IMR-90 (cell line): ENCODE data around the gene PLA2G2F. TPM values are rescaled to one million over a fixed set of nuclear protein-coding genes. Genes with fewer than 3 reads are reported as not detected.

ENCODE experiments used
- ATAC-seq: fragments of 200-7000 bp; cut with Tn5 transposase; 2 replicates; pipeline ENCODE4 v1.9.1; 2020; ENCODE audit warnings: low read depth, mild to moderate bottlenecking, moderate library complexity
- BruUV-seq: library from RNA; stranded (reverse); fragments of 400-500 nt; replicated peaks from 2 replicates; lab custom pipeline; 2021; lab: Mats Ljungman, UMichigan
- CTCF ChIA-PET: fragments of 300-600 bp; formaldehyde crosslinking; extraction: SDS; loops from one replicate; lab custom pipeline; 2021; ENCODE audit warnings: antibody characterized with exemption; lab: Yijun Ruan, JAX
- POLR2A ChIA-PET: fragments of 300-600 bp; sonication (Branson Sonifier 250); formaldehyde crosslinking; loops from one replicate; lab custom pipeline; 2022; ENCODE audit warnings: antibody characterized with exemption; ENCODE audit not compliant: unreplicated experiment; lab: Charles Lee
- DNase-seq: peaks from one replicate; pipeline ENCODE4 v3.0.0; 2013
- H2AFZ ChIP-seq: replicated peaks from 2 replicates; pipeline ENCODE3; 2013; ENCODE audit warnings: low read length, mild to moderate bottlenecking; ENCODE audit not compliant: poor library complexity
- H2AK5ac ChIP-seq: 2 replicates; pipeline ENCODE4 v1.6.1; 2013; ENCODE audit warnings: low read depth, low read length, inconsistent platforms
- H2AK9ac ChIP-seq: replicated peaks from 2 replicates; pipeline ENCODE3; 2013; ENCODE audit warnings: mild to moderate bottlenecking, low read depth, low read length, moderate library complexity; ENCODE audit not compliant: poor library complexity
- H2BK120ac ChIP-seq: 2 replicates; pipeline ENCODE4 v1.6.1; 2013; ENCODE audit warnings: low read depth, low read length, inconsistent platforms
- H2BK15ac ChIP-seq: 3 replicates; pipeline ENCODE4 v1.6.1; 2013; ENCODE audit warnings: low read depth, low read length, inconsistent platforms
- H2BK20ac ChIP-seq: 2 replicates; pipeline ENCODE4 v1.6.1; 2013; ENCODE audit warnings: low read depth, mild to moderate bottlenecking, inconsistent platforms, low read length, moderate library complexity
- H2BK5ac ChIP-seq: 2 replicates; pipeline ENCODE4 v1.6.1; 2013; ENCODE audit warnings: mild to moderate bottlenecking, low read depth, low read length, inconsistent platforms; ENCODE audit not compliant: poor library complexity, severe bottlenecking
- H3K14ac ChIP-seq: replicated peaks from 2 replicates; pipeline ENCODE4 v1.6.1; 2013; ENCODE audit warnings: low read depth, low read length, inconsistent platforms
- H3K18ac ChIP-seq: 2 replicates; pipeline ENCODE4 v1.6.1; 2013; ENCODE audit warnings: low read depth, low read length, control low read depth
- H3K23ac ChIP-seq: 2 replicates; pipeline ENCODE4 v1.6.1; 2013; ENCODE audit warnings: low read depth, low read length, inconsistent platforms
- H3K27ac ChIP-seq: 2 replicates; pipeline ENCODE4 v1.5.1; 2013; ENCODE audit warnings: mild to moderate bottlenecking, control low read depth, low read length; ENCODE audit not compliant: insufficient read depth
- H3K27me3 ChIP-seq: 2 replicates; pipeline ENCODE4 v1.6.1; 2013; ENCODE audit warnings: low read length; ENCODE audit not compliant: control insufficient read depth, insufficient read depth
- H3K36me3 ChIP-seq: 2 replicates; pipeline ENCODE4 v1.6.1; 2013; ENCODE audit warnings: low read length, mixed read lengths; ENCODE audit not compliant: control insufficient read depth, insufficient read depth
- H3K4ac ChIP-seq: 2 replicates; pipeline ENCODE4 v1.6.1; 2013; ENCODE audit warnings: low read depth, low read length, inconsistent platforms
- H3K4me1 ChIP-seq: 2 replicates; pipeline ENCODE4 v1.6.1; 2013; ENCODE audit warnings: low read length, mixed read lengths; ENCODE audit not compliant: control insufficient read depth, insufficient read depth
- H3K4me2 ChIP-seq: 2 replicates; pipeline ENCODE4 v1.6.1; 2013; ENCODE audit warnings: low read depth, mild to moderate bottlenecking, control low read depth, low read length, moderate library complexity
- H3K4me3 ChIP-seq: 2 replicates; pipeline ENCODE4 v1.5.1; 2013; ENCODE audit warnings: low read depth, mild to moderate bottlenecking, control low read depth, low read length, moderate library complexity; ENCODE audit not compliant: insufficient read depth
- H3K56ac ChIP-seq: 2 replicates; pipeline ENCODE4 v1.6.1; 2013; ENCODE audit warnings: low read length, inconsistent platforms; ENCODE audit not compliant: insufficient read depth; ENCODE audit errors: extremely low read depth
- H3K79me1 ChIP-seq, 2 experiments: 2 replicates each; pipeline ENCODE4 v1.6.1; 2013; ENCODE audit warnings: low read length in 2 of 2, inconsistent platforms in 1 of 2, low read depth in 1 of 2
- H3K9ac ChIP-seq: 2 replicates; pipeline ENCODE4 v1.6.1; 2013; ENCODE audit warnings: low read depth, low read length, control low read depth
- H3K9me1 ChIP-seq: 2 replicates; pipeline ENCODE4 v1.6.1; 2013; ENCODE audit warnings: low read length, inconsistent platforms; ENCODE audit not compliant: insufficient read depth
- H3K9me3 ChIP-seq: 2 replicates; pipeline ENCODE4 v1.6.1; 2013; ENCODE audit warnings: low read length; ENCODE audit not compliant: control insufficient read depth, insufficient read depth
- H4K20me1 ChIP-seq: 2 replicates; pipeline ENCODE4 v1.6.1; 2013; ENCODE audit warnings: low read length, inconsistent platforms; ENCODE audit not compliant: insufficient read depth
- H4K5ac ChIP-seq: 2 replicates; pipeline ENCODE4 v1.6.1; 2013; ENCODE audit warnings: mild to moderate bottlenecking, low read depth, low read length, control low read depth
- H4K8ac ChIP-seq, 2 experiments: 2 replicates each; pipeline ENCODE4 v1.6.1; 2013; ENCODE audit warnings: low read depth in 2 of 2, low read length in 2 of 2, control low read depth in 1 of 2, inconsistent platforms in 1 of 2
- H4K91ac ChIP-seq: 2 replicates; pipeline ENCODE4 v1.6.1; 2013; ENCODE audit warnings: low read depth, low read length, inconsistent platforms; ENCODE audit not compliant: insufficient read depth
- BHLHE40 ChIP-seq: fragments of 150-350 bp; IDR thresholded peaks from 2 replicates; pipeline ENCODE4 v1.6.1; 2016; ENCODE audit warnings: mild to moderate bottlenecking, low read depth, low read length
- CEBPB ChIP-seq: IDR thresholded peaks from 2 replicates; pipeline ENCODE4 v1.6.1; 2012; ENCODE audit warnings: low read depth, low read length, improper control_type of control experiment
- CHD1 ChIP-seq: IDR thresholded peaks from 2 replicates; pipeline ENCODE4 v1.6.1; 2012; ENCODE audit warnings: low read depth, low read length, improper control_type of control experiment
- CTCF ChIP-seq: conservative IDR thresholded peaks from 2 replicates; pipeline ENCODE4 v1.5.1; 2012; ENCODE audit warnings: mild to moderate bottlenecking, low read depth, low read length, improper control_type of control experiment
- ELK1 ChIP-seq: fragments of 150-350 bp; IDR thresholded peaks from 2 replicates; pipeline ENCODE4 v1.6.1; 2016; ENCODE audit warnings: low read depth, mild to moderate bottlenecking, low read length, moderate library complexity, borderline replicate concordance
- FOS ChIP-seq: fragments of 150-350 bp; IDR thresholded peaks from 2 replicates; pipeline ENCODE4 v1.6.1; 2016; ENCODE audit warnings: low read depth, low read length
- MAFK ChIP-seq: IDR thresholded peaks from 2 replicates; pipeline ENCODE4 v1.6.1; 2012; ENCODE audit warnings: low read depth, low read length, improper control_type of control experiment
- MAZ ChIP-seq: IDR thresholded peaks from 2 replicates; pipeline ENCODE4 v1.6.1; 2012; ENCODE audit warnings: low read depth, mild to moderate bottlenecking, low read length, improper control_type of control experiment, moderate library complexity, borderline replicate concordance
- NFE2L2 ChIP-seq: fragments of 150-350 bp; IDR thresholded peaks from 2 replicates; pipeline ENCODE4 v1.6.1; 2016; ENCODE audit warnings: low read depth, mild to moderate bottlenecking, low read length
- POLR2A ChIP-seq: IDR thresholded peaks from 2 replicates; pipeline ENCODE4 v1.6.1; 2012; ENCODE audit warnings: mild to moderate bottlenecking, low read depth, low read length
- RAD21 ChIP-seq: IDR thresholded peaks from 2 replicates; pipeline ENCODE4 v1.6.1; 2012; ENCODE audit warnings: low read length, improper control_type of control experiment
- RFX5 ChIP-seq: IDR thresholded peaks from 2 replicates; pipeline ENCODE4 v1.8.0; 2012; ENCODE audit warnings: low read depth, mild to moderate bottlenecking, low read length, moderate library complexity
- SMC3 ChIP-seq: fragments of 150-350 bp; IDR thresholded peaks from 2 replicates; pipeline ENCODE4 v1.6.1; 2016; ENCODE audit warnings: low read depth, mild to moderate bottlenecking, antibody characterized with exemption, low read length, moderate library complexity
- USF2 ChIP-seq: fragments of 150-350 bp; IDR thresholded peaks from 2 replicates; pipeline ENCODE4 v1.6.1; 2017; ENCODE audit warnings: mild to moderate bottlenecking, antibody characterized with exemption, low read length, low read depth
- WGBS, 2 experiments: methylation state at CpG; one replicate each; pipeline versions ENCODE4 v1.1.5 to v1.1.7; 2013; ENCODE audit warnings: missing lambda C conversion rate in 2 of 2; ENCODE audit not compliant: insufficient read length in 1 of 2; ENCODE audit errors: extremely low coverage in 2 of 2; 5-methylcytosine and 5-hydroxymethylcytosine counted together
- dilution Hi-C: fragments of 300-500 bp; cut with HindIII; formaldehyde crosslinking; loops from one replicate; pipeline ENCODE4 v1.14.3; 2018; ENCODE audit warnings: low sequenced_read_pairs; ENCODE audit not compliant: unreplicated experiment
- in situ Hi-C: fragments of 300-500 bp; cut with MboI; formaldehyde crosslinking; loops from 3 replicates; pipeline ENCODE4 v1.14.3; 2019; ENCODE audit warnings: low sequenced_read_pairs, inconsistent platforms, mixed read lengths
- intact Hi-C: fragments of 100-400 bp; cut with micrococcal nuclease; formaldehyde crosslinking; loops from 2 replicates; pipeline ENCODE4 v1.10.0; 2022
- polyA plus RNA-seq, 3 experiments: library from polyadenylated mRNA; depleted of rRNA; stranded (reverse); fragments of >200 nt; gene quantifications; 2 replicates each; pipeline ENCODE4 v1.2.3, GENCODE V29; 2012; ENCODE audit warnings: low replicate concordance in 1 of 3
- total RNA-seq: library from RNA; depleted of rRNA; stranded (reverse); fragments of >200 nt; gene quantifications from 2 replicates; pipeline ENCODE4 v1.2.3, GENCODE V29; 2012

PLA2G2F gene
- total and polyA plus RNA-seq, 2 of the 4 experiments (the other 2 are of a cell fraction), result not detected

- POLR2A ChIA-PET, result no interaction called here
Observed at GRCh38 chr1:20154301-20154831, 15.2 kb downstream of the PLA2G2F start.

More at GRCh38 chr1:20154301-20154831, 15.2 kb downstream of the PLA2G2F start:
- Histone ChIP-seq H3K79me1 (no peaks in the 10 kb centered on the region), H2BK20ac (no peak overlapping the region), H4K5ac (no peak overlapping the region), H4K91ac (no peak overlapping the region), H3K14ac (no peak overlapping the region), H3K36me3 (no peaks in the 10 kb centered on the region), H2AK5ac (no peak overlapping the region), H4K8ac (no peak overlapping the region), H3K27ac (no peak overlapping the region), H2AFZ (no peak overlapping the region), H2BK5ac (no peak overlapping the region), H2AK9ac (no peak overlapping the region), H4K20me1 (no peaks in the 10 kb centered on the region; the same call in 1 of the 2 replicates), H3K18ac (no peak overlapping the region), H3K9ac (no peak overlapping the region), H3K9me3 (peaks cover 9% of the 10 kb centered on the region), H3K4me1 (peaks cover 3% of the 10 kb centered on the region; the same call in 1 of the 2 replicates), H2BK120ac (no peak overlapping the region), H3K23ac (no peak overlapping the region), H3K4me2 (no peak overlapping the region), H3K27me3 (no peaks in the 10 kb centered on the region; the same call in 1 of the 2 replicates), H3K4me3 (no peak overlapping the region), H3K4ac (no peak overlapping the region), H3K9me1 (no peaks in the 10 kb centered on the region), H3K56ac (no peak overlapping the region), H2BK15ac (no peak overlapping the region)
- in situ Hi-C loops, result loop anchor here (5.0 kb wide), 1 partner anchor 237 kb away; no protein-coding TSS in a partner anchor
- dilution Hi-C loops, result no loop called here
- CTCF ChIA-PET, result no interaction called here
- no TSS peak for BruUV-seq
- no peak for ATAC-seq
- no peak for DNase-seq
- no peak for TF ChIP-seq RAD21
- TF ChIP-seq FOS, result no peak
- TF ChIP-seq BHLHE40, result no peak
- no peak for TF ChIP-seq CTCF
- no peak for TF ChIP-seq ELK1
- TF ChIP-seq RFX5, result no peak
- no peak for TF ChIP-seq POLR2A
- no peak for TF ChIP-seq MAFK
- no peak for TF ChIP-seq NFE2L2
- no peak for TF ChIP-seq CHD1
- TF ChIP-seq CEBPB, result no peak
- no peak for TF ChIP-seq USF2
- no peak for TF ChIP-seq MAZ
- TF ChIP-seq SMC3, result no peak
- intact Hi-C loops, result loop anchor here (5.0 kb wide), 2 partner anchors 437 to 492 kb away; partner anchors contain the start of gene HTR6
- WGBS, 2 experiments, result 81% methylated on average over 6 of the region's 18 CpGs; no CpG with 5 or more reads in 1 of the 2 experiments
